BLaER1 treated with 17β-estradiol and CSF1 and Interleukin-3, amounts not matched to agents 10 nM and 100 nM (cell line): ENCODE data around the gene GGA1.

Experiments used
- H3K27ac ChIP-seq, 11 experiments: shearing (Covaris generic); formaldehyde crosslinking; 2 replicates each; pipeline ENCODE4 v1.8.1; 2022
- H3K27me3 ChIP-seq, 11 experiments: shearing (Covaris generic); formaldehyde crosslinking; 2 replicates each; pipeline ENCODE4 v1.8.1; 2022
- H3K36me3 ChIP-seq, 11 experiments: shearing (Covaris generic); formaldehyde crosslinking; 2 replicates each; pipeline ENCODE4 v1.8.1; 2022
- H3K4me1 ChIP-seq, 10 experiments: shearing (Covaris generic); formaldehyde crosslinking; 2 replicates each; pipeline ENCODE4 v1.8.1; 2022
- H3K4me2 ChIP-seq, 11 experiments: shearing (Covaris generic); formaldehyde crosslinking; 2 replicates each; pipeline ENCODE4 v1.8.1; 2022
- H3K4me3 ChIP-seq, 10 experiments: shearing (Covaris generic); formaldehyde crosslinking; 2 replicates each; pipeline ENCODE4 v1.8.1; 2022
- H3K9ac ChIP-seq, 11 experiments: shearing (Covaris generic); formaldehyde crosslinking; 2 replicates each; pipeline ENCODE4 v1.8.1; 2022
- H3K9me3 ChIP-seq, 11 experiments: shearing (Covaris generic); formaldehyde crosslinking; replicated peaks in 1 of 11; 2 replicates each; pipeline ENCODE4 v1.8.1; 2022
- H4K20me1 ChIP-seq, 11 experiments: shearing (Covaris generic); formaldehyde crosslinking; 2 replicates each; pipeline ENCODE4 v1.8.1; 2022
- Cebpa-rat ChIP-seq, 11 experiments: shearing (Covaris generic); IDR thresholded peaks; 2 replicates each; pipeline ENCODE4 v1.8.1; 2022

The GGA1 gene

GRCh38 chr22:37610480-37611129, 2.0 kb downstream of the GGA1 start:
- Histone ChIP-seq H3K36me3 (peaks cover 13 to 43% (median 34%) of the 10 kb centered on the region in 11 experiments), H3K27me3 (no peaks in the 10 kb centered on the region), H3K4me3 (peak overlapping the region; percentile 76 to 99 (median 88)), H4K20me1 (peaks cover 0 to 30% (median 10%) of the 10 kb centered on the region in 11 experiments; a peak in 9 of 22 replicates), H3K9ac (peak overlapping the region; percentile 84 to 97 (median 93)), H3K27ac (peak overlapping the region; percentile 82 to 94 (median 90)), H3K4me1 (peaks cover 41 to 53% (median 47%) of the 10 kb centered on the region in 10 experiments), H3K9me3 (no peaks in the 10 kb centered on the region), H3K4me2 (peak overlapping the region; percentile 89 to 99 (median 97))
- no peak for TF ChIP-seq Cebpa-rat (IDR thresholded peaks at IDR 0.05)

GRCh38 chr22:37611207-37611606, 2.6 kb downstream of the GGA1 start:
- TF ChIP-seq Cebpa-rat (IDR thresholded peaks at IDR 0.05): no peak
- Histone ChIP-seq H3K27me3 (no peaks in the 10 kb centered on the region), H3K27ac (peak overlapping the region; percentile 82 to 94 (median 90); a peak in 21 of 22 replicates), H3K9me3 (no peaks in the 10 kb centered on the region), H3K9ac (peak overlapping the region; percentile 12 to 97 (median 93); a peak in 18 of 22 replicates), H3K36me3 (peaks cover 18 to 49% (median 38%) of the 10 kb centered on the region in 11 experiments), H3K4me1 (peaks cover 38 to 47% (median 44%) of the 10 kb centered on the region in 10 experiments), H3K4me3 (peak overlapping the region in 3 of 10 experiments; percentile 76 to 94 (median 78); a peak in 5 of 20 replicates), H3K4me2 (peak overlapping the region; percentile 89 to 99 (median 97)), H4K20me1 (peaks cover 0 to 32% (median 10%) of the 10 kb centered on the region in 11 experiments; a peak in 11 of 22 replicates)

- H3K27me3 ChIP-seq: no peaks in the 10 kb centered on the region
- H3K4me3 ChIP-seq: no peak overlapping the region
- H3K4me1 ChIP-seq: peaks cover 3 to 19% (median 13%) of the 10 kb centered on the region in 10 experiments
- peak overlapping the region in 2 of 11 experiments; percentile 11 to 24; a peak in 2 of 22 replicates for H3K9ac ChIP-seq
- peaks cover 0 to 47% (median 9%) of the 10 kb centered on the region in 11 experiments; a peak in 10 of 22 replicates for H4K20me1 ChIP-seq
- H3K4me2 ChIP-seq: no peak overlapping the region
- H3K27ac ChIP-seq: peak overlapping the region in 1 of 11 experiments; percentile 20; a peak in 1 of 22 replicates
- peaks cover 70 to 94% (median 88%) of the 10 kb centered on the region in 11 experiments for H3K36me3 ChIP-seq
- H3K9me3 ChIP-seq: no peaks in the 10 kb centered on the region
- TF ChIP-seq Cebpa-rat (IDR thresholded peaks at IDR 0.05): no peak
Observed at GRCh38 chr22:37616201-37617083, 7.8 kb downstream of the GGA1 start.

GRCh38 chr22:37617431-37617830, 8.8 kb downstream of the GGA1 start:
- H3K27ac ChIP-seq: no peak overlapping the region
- no peaks in the 10 kb centered on the region for H3K9me3 ChIP-seq
- H3K27me3 ChIP-seq: no peaks in the 10 kb centered on the region
- peaks cover 78 to 98% (median 95%) of the 10 kb centered on the region in 11 experiments for H3K36me3 ChIP-seq
- TF ChIP-seq Cebpa-rat (IDR thresholded peaks at IDR 0.05): no peak
- H3K4me3 ChIP-seq: no peak overlapping the region
- peaks cover 0 to 17% (median 9%) of the 10 kb centered on the region in 10 experiments; a peak in 8 of 20 replicates for H3K4me1 ChIP-seq
- H3K4me2 ChIP-seq: no peak overlapping the region
- peaks cover 0 to 46% (median 9%) of the 10 kb centered on the region in 11 experiments; a peak in 8 of 22 replicates for H4K20me1 ChIP-seq
- H3K9ac ChIP-seq: peak overlapping the region in 1 of 11 experiments; percentile 2; a peak in 1 of 22 replicates

- no peaks in the 10 kb centered on the region for H3K9me3 ChIP-seq
- H3K4me2 ChIP-seq: 0 out of 22 replicates have a peak overlapping the region, but pooled peaks of 1 of the 11 experiments have one; percentile 12
- peaks cover 0 to 53% (median 4%) of the 10 kb centered on the region in 11 experiments; a peak in 10 of 22 replicates for H4K20me1 ChIP-seq
- peak overlapping the region in 1 of 11 experiments; percentile 17; a peak in 2 of 22 replicates for H3K9ac ChIP-seq
- peaks cover 84 to 100% (median 98%) of the 10 kb centered on the region in 11 experiments for H3K36me3 ChIP-seq
- peaks cover 2 to 13% (median 7%) of the 10 kb centered on the region in 10 experiments; a peak in 19 of 20 replicates for H3K4me1 ChIP-seq
- H3K4me3 ChIP-seq: no peak overlapping the region
- no peak for TF ChIP-seq Cebpa-rat (IDR thresholded peaks at IDR 0.05)
- no peaks in the 10 kb centered on the region for H3K27me3 ChIP-seq
- H3K27ac ChIP-seq: no peak overlapping the region
Observed at GRCh38 chr22:37618072-37618656, 9.5 kb downstream of the GGA1 start.

- H3K4me1 ChIP-seq: peaks cover 6 to 18% (median 9%) of the 10 kb centered on the region in 10 experiments
- no peak overlapping the region for H3K27ac ChIP-seq
- no peak overlapping the region for H3K4me2 ChIP-seq
- peak overlapping the region in 1 of 11 experiments; percentile 17; a peak in 1 of 22 replicates for H3K9ac ChIP-seq
- H3K36me3 ChIP-seq: peaks cover 86 to 98% (median 96%) of the 10 kb centered on the region in 11 experiments
- TF ChIP-seq Cebpa-rat (IDR thresholded peaks at IDR 0.05): no peak
- no peak overlapping the region for H3K4me3 ChIP-seq
- no peaks in the 10 kb centered on the region for H3K9me3 ChIP-seq
- H3K27me3 ChIP-seq: no peaks in the 10 kb centered on the region
- H4K20me1 ChIP-seq: peaks cover 0 to 54% (median 3%) of the 10 kb centered on the region in 11 experiments; a peak in 9 of 22 replicates
Observed at GRCh38 chr22:37618674-37619073, 10.0 kb downstream of the GGA1 start.

- Histone ChIP-seq H3K36me3 (peaks cover 80 to 97% (median 84%) of the 10 kb centered on the region in 11 experiments), H3K4me2 (no peak overlapping the region), H3K4me1 (peaks cover 19 to 31% (median 22%) of the 10 kb centered on the region in 10 experiments), H3K9me3 (no peaks in the 10 kb centered on the region), H3K9ac (peak overlapping the region in 4 of 11 experiments; percentile 18 to 35 (median 30); a peak in 5 of 22 replicates), H4K20me1 (peaks cover 0 to 42% (median 0%) of the 10 kb centered on the region in 11 experiments; a peak in 8 of 22 replicates), H3K27ac (no peak overlapping the region), H3K27me3 (no peaks in the 10 kb centered on the region), H3K4me3 (no peak overlapping the region)
- no peak for TF ChIP-seq Cebpa-rat (IDR thresholded peaks at IDR 0.05)
Observed at GRCh38 chr22:37619991-37620390, 11.4 kb downstream of the GGA1 start.

- peaks cover 33 to 45% (median 36%) of the 10 kb centered on the region in 10 experiments for H3K4me1 ChIP-seq
- H3K4me2 ChIP-seq: no peak overlapping the region
- no peaks in the 10 kb centered on the region for H3K27me3 ChIP-seq
- no peak overlapping the region for H3K4me3 ChIP-seq
- 0 out of 22 replicates have a peak overlapping the region, but pooled peaks of 1 of the 11 experiments have one; percentile 17 for H3K9ac ChIP-seq
- no peak for TF ChIP-seq Cebpa-rat (IDR thresholded peaks at IDR 0.05)
- peaks cover 68 to 92% (median 76%) of the 10 kb centered on the region in 11 experiments for H3K36me3 ChIP-seq
- H4K20me1 ChIP-seq: peaks cover 0 to 32% (median 0%) of the 10 kb centered on the region in 11 experiments; a peak in 7 of 22 replicates
- no peaks in the 10 kb centered on the region for H3K9me3 ChIP-seq
- H3K27ac ChIP-seq: no peak overlapping the region
Observed at GRCh38 chr22:37621352-37621860, 12.8 kb downstream of the GGA1 start.
